Ovary (tissue), 9 donors: Measurements from ENCODE around the gene GNA12. TPM values are rescaled to one million over a fixed set of nuclear protein-coding genes. Genes with fewer than 3 reads are reported as not detected.

Source experiments
- DNase-seq, 5 donors: peaks; one replicate each; pipeline ENCODE4 v3.0.0-alpha.2; 2019 to 2020
- H3K27ac ChIP-seq, 2 donors: fragments of 200-600 bp; one replicate each; pipeline versions ENCODE4 v1.5.1 to v1.8.0; 2019 to 2022
- H3K27me3 ChIP-seq: fragments of 200-600 bp; one replicate; pipeline ENCODE4 v1.8.0; 2022
- H3K36me3 ChIP-seq: fragments of 200-600 bp; sonication (generic); one replicate; pipeline ENCODE4 v1.5.1; 2019
- H3K4me1 ChIP-seq: one replicate; pipeline ENCODE4 v1.8.1; 2013; ENCODE audit warnings: mild to moderate bottlenecking, moderate library complexity; ENCODE audit not compliant: insufficient read depth
- H3K4me3 ChIP-seq: fragments of 200-600 bp; sonication (generic); one replicate; pipeline ENCODE4 v1.5.1; 2017
- H3K9me3 ChIP-seq, 2 donors: fragments of 200-600 bp in 1 of 2; sonication (generic) in 1 of 2; one replicate each; pipeline versions ENCODE4 v1.5.1 to v1.8.1; 2013 to 2019; ENCODE audit warnings: mild to moderate bottlenecking in 1 of 2, moderate library complexity in 1 of 2
- EP300 ChIP-seq: sonication (generic); formaldehyde crosslinking; IDR thresholded peaks from one replicate; pipeline ENCODE4 v1.6.1; 2017; ENCODE audit warnings: antibody characterized with exemption
- POLR2A ChIP-seq: fragments of 450-650 bp; IDR thresholded peaks from one replicate; pipeline ENCODE4 v1.6.1; 2017; ENCODE audit warnings: antibody characterized with exemption, mild to moderate bottlenecking, moderate library complexity
- WGBS, 3 donors: extraction: QIAGEN DNeasy Blood & Tissue Kit in 1 of 3; methylation state at CpG; one replicate each; pipeline versions ENCODE4 v1.1.5 to v1.1.7; 2013 to 2017; 5-methylcytosine and 5-hydroxymethylcytosine counted together
- intact Hi-C, 4 donors: fragments of 100-400 bp; cut with DNase I; formaldehyde crosslinking; loops; one replicate each; pipeline versions ENCODE4 v1.11.0 to v1.15.1; 2022 to 2023
- polyA plus RNA-seq, 2 donors: library from polyadenylated mRNA; stranded (reverse); fragments of 200-250 nt in 1 of 2; fragments of 350-450 nt in 1 of 2; fragmentation: Illumina TruSeq in 1 of 2; extraction: RNeasy Lipid Tissue Mini Kit (QIAGEN cat#74804) in 1 of 2; gene quantifications; one replicate each; pipeline ENCODE4 v1.2.3, GENCODE V29; 2013 to 2014
- total RNA-seq, 7 donors: library from RNA; depleted of rRNA in 2 of 7; stranded (reverse); fragments of >200 nt in 2 of 7; fragmentation: NEBNext Ultra II Directional in 3 of 7; extraction: Animal tissue kit (Norgen Biotek cat#: 25700) in 3 of 7; gene quantifications; one replicate each; pipeline versions ENCODE4 v1.1.0 to v1.2.4, GENCODE V29; 2016 to 2023
- TF ChIP-seq, protein P1 (sequence below), 3 donors: fragments of 450-650 bp in 2 of 3; fragments of 200-600 bp in 1 of 3; IDR thresholded peaks; one replicate each; pipeline versions ENCODE4 v1.5.1 to v1.8.0; 2016 to 2022; ENCODE audit warnings: antibody characterized with exemption in 3 of 3, mild to moderate bottlenecking in 1 of 3
- donor health status: DM: no; HTN: no; CAD: no; lungs with moderate emphysema.
- donor health status: DM: no; HTN: no; CAD: no.
- donor health status: Bipolar disorder and iron deficiency.
- donor health status: DM: yes; HTN: yes; CAD: no.
- donor health status: DM: no; HTN: no; CAD: no.
- donor health status: DM: yes; HTN: yes; CAD: no.

Gene GNA12
- total and polyA plus RNA-seq, 9 donors: 13.4 to 94.4 (median 65.5) TPM

DNA sequence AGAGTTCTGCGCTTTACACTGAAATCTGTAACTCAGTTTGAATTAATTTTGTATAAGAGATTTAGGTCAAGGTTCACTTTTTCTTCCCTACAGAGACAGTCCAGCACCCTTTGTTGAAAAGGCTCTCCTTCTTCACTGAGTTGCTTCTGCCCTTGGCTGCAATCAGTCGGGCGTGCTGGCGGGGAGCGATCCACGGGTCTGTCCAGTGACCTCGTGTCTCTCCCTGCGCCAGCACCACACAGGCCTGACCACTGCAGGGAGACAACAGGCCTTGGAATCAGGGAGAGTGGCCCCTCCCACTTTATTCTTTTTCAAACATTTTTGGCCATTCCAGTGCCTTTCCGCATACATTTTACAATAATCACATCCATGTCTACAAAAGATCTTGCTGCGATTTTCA, 89.2 kb downstream of the GNA12 start:
- peaks cover 25% of the 10 kb centered on the region for H3K4me1 ChIP-seq
- intact Hi-C loops: loop anchor here in 1 of 4 donors (10.0 kb wide), 1 partner anchor 90 kb away; the partner anchor contains the start of gene GNA12
- H3K27me3 ChIP-seq: no peaks in the 10 kb centered on the region
- no peak overlapping the region for H3K4me3 ChIP-seq
- H3K27ac ChIP-seq: no peak overlapping the region
- TF ChIP-seq POLR2A: no peak
- TF ChIP-seq, protein P1, sequence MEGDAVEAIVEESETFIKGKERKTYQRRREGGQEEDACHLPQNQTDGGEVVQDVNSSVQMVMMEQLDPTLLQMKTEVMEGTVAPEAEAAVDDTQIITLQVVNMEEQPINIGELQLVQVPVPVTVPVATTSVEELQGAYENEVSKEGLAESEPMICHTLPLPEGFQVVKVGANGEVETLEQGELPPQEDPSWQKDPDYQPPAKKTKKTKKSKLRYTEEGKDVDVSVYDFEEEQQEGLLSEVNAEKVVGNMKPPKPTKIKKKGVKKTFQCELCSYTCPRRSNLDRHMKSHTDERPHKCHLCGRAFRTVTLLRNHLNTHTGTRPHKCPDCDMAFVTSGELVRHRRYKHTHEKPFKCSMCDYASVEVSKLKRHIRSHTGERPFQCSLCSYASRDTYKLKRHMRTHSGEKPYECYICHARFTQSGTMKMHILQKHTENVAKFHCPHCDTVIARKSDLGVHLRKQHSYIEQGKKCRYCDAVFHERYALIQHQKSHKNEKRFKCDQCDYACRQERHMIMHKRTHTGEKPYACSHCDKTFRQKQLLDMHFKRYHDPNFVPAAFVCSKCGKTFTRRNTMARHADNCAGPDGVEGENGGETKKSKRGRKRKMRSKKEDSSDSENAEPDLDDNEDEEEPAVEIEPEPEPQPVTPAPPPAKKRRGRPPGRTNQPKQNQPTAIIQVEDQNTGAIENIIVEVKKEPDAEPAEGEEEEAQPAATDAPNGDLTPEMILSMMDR (IDR thresholded peaks at IDR 0.05): no peak
- no peak for TF ChIP-seq EP300
- H3K9me3 ChIP-seq: no peaks in the 10 kb centered on the region
- DNase-seq: peak in 1 of 5 donors; percentile 28
- H3K36me3 ChIP-seq: no peaks in the 10 kb centered on the region
- 95 to 98% (median 95%) methylated on average over 10 of the region's 10 CpGs for WGBS, 3 donors

DNA sequence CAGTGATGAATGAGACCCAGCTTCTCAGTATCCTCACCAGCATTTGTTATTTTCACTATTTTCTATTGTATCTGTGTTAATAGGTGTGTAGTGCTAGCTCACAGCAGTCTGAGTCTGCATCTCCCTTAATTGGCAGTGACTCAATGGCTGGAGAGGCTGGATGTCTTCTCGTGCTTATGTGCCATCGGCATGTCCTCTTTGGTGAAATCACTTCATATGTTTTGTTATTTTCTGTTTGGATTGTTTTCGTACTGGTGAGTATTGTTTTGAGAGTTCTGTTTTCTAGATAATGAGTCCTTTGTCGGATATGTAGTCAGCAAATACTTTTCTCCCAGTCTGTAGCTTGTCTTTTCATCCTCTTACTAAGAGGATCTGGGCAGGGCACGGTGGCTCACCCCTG, 90.0 kb downstream of the GNA12 start:
- no peaks in the 10 kb centered on the region for H3K27me3 ChIP-seq
- H3K4me1 ChIP-seq: peaks cover 23% of the 10 kb centered on the region
- no peaks in the 10 kb centered on the region for H3K9me3 ChIP-seq
- DNase-seq: no peak
- intact Hi-C loops: loop anchor here in 1 of 4 donors (10.0 kb wide), 1 partner anchor 91 kb away; the partner anchor contains the start of gene GNA12
- peak overlapping the region in 1 of 2 donors; percentile 1 for H3K27ac ChIP-seq
- 24 to 49% (median 44%) methylated on average over 5 of the region's 5 CpGs for WGBS, 3 donors
- H3K4me3 ChIP-seq: no peak overlapping the region
- TF ChIP-seq, protein P1 (IDR thresholded peaks at IDR 0.05): no peak
- TF ChIP-seq EP300: no peak
- TF ChIP-seq POLR2A: no peak
- no peaks in the 10 kb centered on the region for H3K36me3 ChIP-seq

DNA sequence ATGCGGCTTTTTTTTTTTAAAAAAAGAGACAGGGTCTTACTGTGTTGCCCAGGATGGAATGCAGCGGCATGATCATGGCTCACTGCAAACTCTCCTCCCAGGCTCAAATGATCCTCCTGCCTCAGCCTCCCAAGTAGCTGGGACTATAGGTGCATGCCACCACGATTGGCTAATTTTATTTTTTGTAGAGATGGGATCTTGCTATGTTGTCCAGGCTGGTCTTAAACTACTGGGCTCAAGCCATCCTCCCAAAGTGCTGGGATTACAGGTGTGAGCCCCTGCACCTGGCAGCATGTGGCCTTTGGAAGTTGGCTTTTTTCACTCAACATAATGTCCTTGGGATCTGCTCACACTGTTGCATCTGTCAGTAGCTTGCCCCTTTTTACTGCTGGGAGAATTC, 91.0 kb downstream of the GNA12 start:
- TF ChIP-seq POLR2A (no peak), EP300 (no peak)
- TF ChIP-seq, protein P1 (IDR thresholded peaks at IDR 0.05): no peak
- H3K27me3 ChIP-seq: no peaks in the 10 kb centered on the region
- H3K9me3 ChIP-seq: no peaks in the 10 kb centered on the region
- H3K4me3 ChIP-seq: no peak overlapping the region
- no peaks in the 10 kb centered on the region for H3K36me3 ChIP-seq
- peaks cover 15% of the 10 kb centered on the region for H3K4me1 ChIP-seq
- WGBS, 3 donors: 95 to 98% (median 97%) methylated on average over 3 of the region's 3 CpGs
- no peak overlapping the region for H3K27ac ChIP-seq
- DNase-seq: no peak
- intact Hi-C loops: loop anchor here in 1 of 4 donors (10.0 kb wide), 1 partner anchor 92 kb away; the partner anchor contains the start of gene GNA12

DNA sequence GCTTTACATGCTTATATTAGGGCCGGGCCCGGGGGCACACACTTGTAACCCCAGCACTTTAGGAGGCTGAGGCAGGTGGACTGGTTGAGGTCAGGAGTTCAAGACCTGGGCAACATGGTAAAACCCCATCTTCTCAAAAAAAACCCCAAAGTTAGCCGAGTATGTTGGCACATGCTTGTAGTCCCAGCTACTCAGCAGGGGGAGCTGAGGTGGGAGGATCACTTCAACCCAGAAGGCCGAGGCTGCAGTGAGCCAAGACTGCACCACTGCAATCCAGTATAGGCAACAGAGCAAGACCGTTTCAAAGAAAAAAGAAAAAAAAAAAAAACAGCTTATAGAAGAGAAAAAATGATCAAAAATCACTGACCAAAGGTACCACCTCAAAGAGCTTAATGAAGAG, 93.0 kb downstream of the GNA12 start:
- no peak overlapping the region for H3K4me3 ChIP-seq
- WGBS, 3 donors: 45 to 50% (median 49%) methylated on average over 5 of the region's 5 CpGs
- no peaks in the 10 kb centered on the region for H3K27me3 ChIP-seq
- peak in 1 of 5 donors; percentile 43 for DNase-seq
- intact Hi-C loops: loop anchor here in 1 of 4 donors (10.0 kb wide), 1 partner anchor 94 kb away; the partner anchor contains the start of gene GNA12
- TF ChIP-seq POLR2A: no peak
- TF ChIP-seq, protein P1 (IDR thresholded peaks at IDR 0.05): no peak
- TF ChIP-seq EP300: no peak
- no peaks in the 10 kb centered on the region for H3K9me3 ChIP-seq
- H3K27ac ChIP-seq: peak overlapping the region in 1 of 2 donors; percentile 29
- peaks cover 9% of the 10 kb centered on the region for H3K4me1 ChIP-seq
- H3K36me3 ChIP-seq: no peaks in the 10 kb centered on the region
